Liver (tissue), 3 donors: ENCODE results near the gene LSG1.

Source experiments
- HNF4G ChIP-seq: IDR thresholded peaks from 2 replicates; pipeline ENCODE4 v1.6.1; 2016; ENCODE audit warnings: antibody characterized with exemption
- JUND ChIP-seq, 2 donors: IDR thresholded peaks; 2 replicates each; pipeline ENCODE4 v1.6.1; 2016; ENCODE audit warnings: antibody characterized with exemption in 2 of 2
- NR2F2 ChIP-seq: IDR thresholded peaks from 2 replicates; pipeline ENCODE4 v1.6.1; 2016; ENCODE audit warnings: antibody characterized with exemption
- RAD21 ChIP-seq, 2 donors: IDR thresholded peaks; 2 replicates each; pipeline ENCODE4 v1.6.1; 2016; ENCODE audit warnings: antibody characterized with exemption in 2 of 2, mild to moderate bottlenecking in 2 of 2
- TAF1 ChIP-seq: conservative IDR thresholded peaks from 2 replicates; pipeline ENCODE4 v1.6.1; 2016; ENCODE audit warnings: antibody characterized with exemption, mild to moderate bottlenecking
- YY1 ChIP-seq: IDR thresholded peaks from 2 replicates; pipeline ENCODE4 v1.6.1; 2016; ENCODE audit warnings: antibody characterized with exemption, mild to moderate bottlenecking
- TF ChIP-seq, protein P1 (sequence below): fragments of 150-350 bp; IDR thresholded peaks from 2 replicates; pipeline ENCODE4 v1.5.1; 2017; ENCODE audit warnings: improper control_type of control experiment, low read depth, low read length; ENCODE audit not compliant: missing input control
- TF ChIP-seq, protein P2 (sequence below): IDR thresholded peaks from 2 replicates; pipeline ENCODE4 v1.6.1; 2016; ENCODE audit warnings: antibody characterized with exemption
- TF ChIP-seq, protein P3 (sequence below): IDR thresholded peaks from 2 replicates; pipeline ENCODE4 v1.6.1; 2016; ENCODE audit warnings: antibody characterized with exemption
- TF ChIP-seq, protein P4 (sequence below): IDR thresholded peaks from 2 replicates; pipeline ENCODE4 v1.6.1; 2016; ENCODE audit warnings: antibody characterized with exemption, mild to moderate bottlenecking
- donor health status: healthy.
- donor health status: healthy.

DNA sequence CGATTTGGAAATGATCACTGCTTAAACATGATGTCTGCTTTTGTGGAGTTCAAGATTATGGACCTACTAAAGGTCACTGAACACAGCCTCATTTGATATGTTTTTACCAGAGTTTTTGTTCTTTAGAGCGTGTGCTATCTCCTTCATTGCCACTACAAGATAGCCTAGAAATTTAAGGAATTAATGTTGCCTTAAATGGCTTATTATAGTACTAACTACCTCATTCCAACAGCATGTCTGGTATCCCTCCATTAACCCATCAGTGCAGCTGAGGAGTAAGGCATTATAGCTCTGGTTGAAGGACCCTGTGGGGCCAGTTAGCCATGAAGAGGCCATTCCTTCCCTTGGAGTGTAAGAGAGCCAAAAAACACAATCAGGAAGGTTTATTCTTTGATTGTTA lies 11.4 kb upstream of the LSG1 start:
- TF ChIP-seq, protein P1, sequence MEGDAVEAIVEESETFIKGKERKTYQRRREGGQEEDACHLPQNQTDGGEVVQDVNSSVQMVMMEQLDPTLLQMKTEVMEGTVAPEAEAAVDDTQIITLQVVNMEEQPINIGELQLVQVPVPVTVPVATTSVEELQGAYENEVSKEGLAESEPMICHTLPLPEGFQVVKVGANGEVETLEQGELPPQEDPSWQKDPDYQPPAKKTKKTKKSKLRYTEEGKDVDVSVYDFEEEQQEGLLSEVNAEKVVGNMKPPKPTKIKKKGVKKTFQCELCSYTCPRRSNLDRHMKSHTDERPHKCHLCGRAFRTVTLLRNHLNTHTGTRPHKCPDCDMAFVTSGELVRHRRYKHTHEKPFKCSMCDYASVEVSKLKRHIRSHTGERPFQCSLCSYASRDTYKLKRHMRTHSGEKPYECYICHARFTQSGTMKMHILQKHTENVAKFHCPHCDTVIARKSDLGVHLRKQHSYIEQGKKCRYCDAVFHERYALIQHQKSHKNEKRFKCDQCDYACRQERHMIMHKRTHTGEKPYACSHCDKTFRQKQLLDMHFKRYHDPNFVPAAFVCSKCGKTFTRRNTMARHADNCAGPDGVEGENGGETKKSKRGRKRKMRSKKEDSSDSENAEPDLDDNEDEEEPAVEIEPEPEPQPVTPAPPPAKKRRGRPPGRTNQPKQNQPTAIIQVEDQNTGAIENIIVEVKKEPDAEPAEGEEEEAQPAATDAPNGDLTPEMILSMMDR, result no peak
- TF ChIP-seq, protein P2, sequence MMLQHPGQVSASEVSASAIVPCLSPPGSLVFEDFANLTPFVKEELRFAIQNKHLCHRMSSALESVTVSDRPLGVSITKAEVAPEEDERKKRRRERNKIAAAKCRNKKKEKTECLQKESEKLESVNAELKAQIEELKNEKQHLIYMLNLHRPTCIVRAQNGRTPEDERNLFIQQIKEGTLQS, result no peak
- TF ChIP-seq NR2F2 (no peak), JUND (IDR thresholded peaks at IDR 0.05) (no peak), YY1 (no peak), TAF1 (no peak), HNF4G (no peak), RAD21 (IDR thresholded peaks at IDR 0.05) (no peak)
- TF ChIP-seq, protein P3, sequence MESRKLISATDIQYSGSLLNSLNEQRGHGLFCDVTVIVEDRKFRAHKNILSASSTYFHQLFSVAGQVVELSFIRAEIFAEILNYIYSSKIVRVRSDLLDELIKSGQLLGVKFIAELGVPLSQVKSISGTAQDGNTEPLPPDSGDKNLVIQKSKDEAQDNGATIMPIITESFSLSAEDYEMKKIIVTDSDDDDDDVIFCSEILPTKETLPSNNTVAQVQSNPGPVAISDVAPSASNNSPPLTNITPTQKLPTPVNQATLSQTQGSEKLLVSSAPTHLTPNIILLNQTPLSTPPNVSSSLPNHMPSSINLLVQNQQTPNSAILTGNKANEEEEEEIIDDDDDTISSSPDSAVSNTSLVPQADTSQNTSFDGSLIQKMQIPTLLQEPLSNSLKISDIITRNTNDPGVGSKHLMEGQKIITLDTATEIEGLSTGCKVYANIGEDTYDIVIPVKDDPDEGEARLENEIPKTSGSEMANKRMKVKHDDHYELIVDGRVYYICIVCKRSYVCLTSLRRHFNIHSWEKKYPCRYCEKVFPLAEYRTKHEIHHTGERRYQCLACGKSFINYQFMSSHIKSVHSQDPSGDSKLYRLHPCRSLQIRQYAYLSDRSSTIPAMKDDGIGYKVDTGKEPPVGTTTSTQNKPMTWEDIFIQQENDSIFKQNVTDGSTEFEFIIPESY, result no peak
- TF ChIP-seq, protein P4, sequence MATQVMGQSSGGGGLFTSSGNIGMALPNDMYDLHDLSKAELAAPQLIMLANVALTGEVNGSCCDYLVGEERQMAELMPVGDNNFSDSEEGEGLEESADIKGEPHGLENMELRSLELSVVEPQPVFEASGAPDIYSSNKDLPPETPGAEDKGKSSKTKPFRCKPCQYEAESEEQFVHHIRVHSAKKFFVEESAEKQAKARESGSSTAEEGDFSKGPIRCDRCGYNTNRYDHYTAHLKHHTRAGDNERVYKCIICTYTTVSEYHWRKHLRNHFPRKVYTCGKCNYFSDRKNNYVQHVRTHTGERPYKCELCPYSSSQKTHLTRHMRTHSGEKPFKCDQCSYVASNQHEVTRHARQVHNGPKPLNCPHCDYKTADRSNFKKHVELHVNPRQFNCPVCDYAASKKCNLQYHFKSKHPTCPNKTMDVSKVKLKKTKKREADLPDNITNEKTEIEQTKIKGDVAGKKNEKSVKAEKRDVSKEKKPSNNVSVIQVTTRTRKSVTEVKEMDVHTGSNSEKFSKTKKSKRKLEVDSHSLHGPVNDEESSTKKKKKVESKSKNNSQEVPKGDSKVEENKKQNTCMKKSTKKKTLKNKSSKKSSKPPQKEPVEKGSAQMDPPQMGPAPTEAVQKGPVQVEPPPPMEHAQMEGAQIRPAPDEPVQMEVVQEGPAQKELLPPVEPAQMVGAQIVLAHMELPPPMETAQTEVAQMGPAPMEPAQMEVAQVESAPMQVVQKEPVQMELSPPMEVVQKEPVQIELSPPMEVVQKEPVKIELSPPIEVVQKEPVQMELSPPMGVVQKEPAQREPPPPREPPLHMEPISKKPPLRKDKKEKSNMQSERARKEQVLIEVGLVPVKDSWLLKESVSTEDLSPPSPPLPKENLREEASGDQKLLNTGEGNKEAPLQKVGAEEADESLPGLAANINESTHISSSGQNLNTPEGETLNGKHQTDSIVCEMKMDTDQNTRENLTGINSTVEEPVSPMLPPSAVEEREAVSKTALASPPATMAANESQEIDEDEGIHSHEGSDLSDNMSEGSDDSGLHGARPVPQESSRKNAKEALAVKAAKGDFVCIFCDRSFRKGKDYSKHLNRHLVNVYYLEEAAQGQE, result no peak
